HG03139 (cell line): Measurements from ENCODE around the gene RFX5.
"Not testable (repeated sequence)": the region's sequence is repeated elsewhere in the genome, so short reads cannot be mapped to it uniquely, and the experiment has no call there.

ENCODE experiments used
- ATAC-seq: cut with Tn5 transposase; IDR thresholded peaks from one replicate; pipeline ENCODE4 v1.9.1; 2021; ENCODE audit not compliant: unreplicated experiment

Gene RFX5

GRCh38 chr1:151362308-151363155 lies 15.5 kb upstream of the RFX5 start:
- no peak for ATAC-seq

GRCh38 chr1:151361883-151362282 lies 14.8 kb upstream of the RFX5 start:
- no peak for ATAC-seq

- ATAC-seq, result no peak
Measured at GRCh38 chr1:151356696-151357095, 9.6 kb upstream of the RFX5 start.

- no peak for ATAC-seq
Measured at GRCh38 chr1:151352021-151352718, 5.1 kb upstream of the RFX5 start.

GRCh38 chr1:151350323-151350722 lies 3.3 kb upstream of the RFX5 start:
- ATAC-seq, result not testable (repeated sequence)

- ATAC-seq, result peak; percentile 15
Measured at GRCh38 chr1:151347523-151348246, 633 bp upstream of the RFX5 start.

GRCh38 chr1:151346082-151346768 lies 827 bp downstream of the RFX5 start:
- ATAC-seq, result no peak

- ATAC-seq, result no peak
Measured at GRCh38 chr1:151344291-151344690, 2.8 kb downstream of the RFX5 start.

- no peak for ATAC-seq
Measured at GRCh38 chr1:151343587-151343986, 3.5 kb downstream of the RFX5 start.

- ATAC-seq, result no peak
Measured at GRCh38 chr1:151342569-151342968, 4.5 kb downstream of the RFX5 start.

GRCh38 chr1:151342021-151342420 lies 5.0 kb downstream of the RFX5 start:
- ATAC-seq, result no peak

- no peak for ATAC-seq
Measured at GRCh38 chr1:151340870-151341754, 5.9 kb downstream of the RFX5 start.

GRCh38 chr1:151336556-151336955 lies 10.5 kb downstream of the RFX5 start:
- no peak for ATAC-seq

GRCh38 chr1:151334822-151335221 lies 12.2 kb downstream of the RFX5 start:
- ATAC-seq, result no peak

GRCh38 chr1:151327903-151328674 lies 19.0 kb downstream of the RFX5 start:
- ATAC-seq, result peak; percentile 17

GRCh38 chr1:151327223-151327902 lies 19.7 kb downstream of the RFX5 start, which contains the start of gene PI4KB:
Gene PI4KB, minus strand, starts transcription at chr1:151327416. Its CDS starts 10,935 bp downstream, at chr1:151316481.
- ATAC-seq, result peak; percentile 62

- ATAC-seq, result peak; percentile 46
Measured at GRCh38 chr1:151326619-151327222, 20.3 kb downstream of the RFX5 start.
